Mucosa of descending colon (tissue), 3 donors: ENCODE data around the gene ACTRT2. TPM values are rescaled to one million over a fixed set of nuclear protein-coding genes. Genes with fewer than 3 reads are reported as not detected.

Experiments used
- ATAC-seq: fragments of 200-7000 bp; cut with Tn5 transposase; one replicate; pipeline ENCODE4 v1.9.1; 2020; ENCODE audit warnings: mild to moderate bottlenecking, moderate library complexity
- DNase-seq, 3 donors: peaks; one replicate each; pipeline ENCODE4 v3.0.0-alpha.2; 2020
- H3K36me3 ChIP-seq: fragments of 200-600 bp; one replicate; pipeline ENCODE4 v1.8.0; 2021; ENCODE audit warnings: low read depth, mild to moderate bottlenecking
- H3K4me1 ChIP-seq: fragments of 200-600 bp; one replicate; pipeline ENCODE4 v1.8.0; 2021; ENCODE audit warnings: low read depth, mild to moderate bottlenecking
- H3K4me3 ChIP-seq: fragments of 200-600 bp; one replicate; pipeline ENCODE4 v1.8.0; 2021; ENCODE audit warnings: mild to moderate bottlenecking
- H3K9me3 ChIP-seq: fragments of 200-600 bp; one replicate; pipeline ENCODE4 v1.8.0; 2021; ENCODE audit warnings: mild to moderate bottlenecking
- intact Hi-C, 2 donors: fragments of 100-400 bp; cut with DNase I in 1 of 2; cut with micrococcal nuclease in 1 of 2; formaldehyde crosslinking; loops; one replicate each; pipeline versions ENCODE4 v1.11.0 to v1.11.1; 2022; cut with DNase I, micrococcal nuclease
- long read RNA-seq, 2 donors: library from polyadenylated mRNA; unstranded; transcript quantifications; one replicate each; pipeline ENCODE4 v2.0.0, GENCODE V29; 2019 to 2021
- total RNA-seq, 3 donors: library from RNA; stranded (reverse); fragmentation: NEBNext Ultra II Directional in 2 of 3; extraction: Animal tissue kit (Norgen Biotek cat#: 25700) in 2 of 3; gene quantifications; one replicate each; pipeline versions ENCODE4 v1.2.1 to v1.2.4, GENCODE V29; 2021 to 2023
- TF ChIP-seq, protein P1 (sequence below): fragments of 200-600 bp; IDR thresholded peaks from one replicate; pipeline ENCODE4 v1.8.0; 2022; ENCODE audit warnings: antibody characterized with exemption, mild to moderate bottlenecking
- donor health status: DM: no; HTN: no; CAD: no; lungs with moderate emphysema.
- donor health status: DM: no; HTN: no; CAD: no.
- donor health status: DM: no; HTN: yes; CAD: no.

The ACTRT2 gene
- total RNA-seq: not detected
- long read RNA-seq, donor 1: 0 reads
- long read RNA-seq, donor 2: 0 reads

DNA sequence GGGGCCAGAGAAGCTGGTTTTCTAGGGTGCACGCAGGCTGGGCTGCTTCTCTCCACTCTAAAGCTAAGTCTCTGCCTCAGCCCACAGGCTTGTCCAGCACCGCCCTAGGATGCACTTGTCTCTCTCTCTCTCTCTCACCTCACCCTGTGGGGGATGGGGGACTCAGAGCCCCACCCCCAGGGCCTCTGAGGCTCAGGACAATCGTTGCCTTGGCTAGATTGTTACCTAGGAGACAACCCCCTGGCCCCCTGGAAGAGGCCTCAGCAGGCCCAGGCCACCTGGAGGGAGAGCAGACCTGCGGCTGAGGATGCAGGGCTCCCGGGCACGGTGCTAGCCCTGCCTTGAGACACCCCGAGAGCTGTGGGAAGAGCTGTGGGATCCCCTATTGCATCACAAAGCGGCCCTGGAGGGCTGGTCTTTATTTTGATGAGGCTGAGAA, at the start of gene ACTRT2:
Gene ACTRT2, plus strand, starts transcription at position 235 of the 439 bp plus-strand sequence. CDS start 220 bp downstream, outside the sequence.
- Histone ChIP-seq H3K36me3 (no peaks in the 10 kb centered on the region), H3K4me1 (no peaks in the 10 kb centered on the region), H3K9me3 (no peaks in the 10 kb centered on the region), H3K4me3 (no peak within 1 kb of the TSS)
- TF ChIP-seq, protein P1, sequence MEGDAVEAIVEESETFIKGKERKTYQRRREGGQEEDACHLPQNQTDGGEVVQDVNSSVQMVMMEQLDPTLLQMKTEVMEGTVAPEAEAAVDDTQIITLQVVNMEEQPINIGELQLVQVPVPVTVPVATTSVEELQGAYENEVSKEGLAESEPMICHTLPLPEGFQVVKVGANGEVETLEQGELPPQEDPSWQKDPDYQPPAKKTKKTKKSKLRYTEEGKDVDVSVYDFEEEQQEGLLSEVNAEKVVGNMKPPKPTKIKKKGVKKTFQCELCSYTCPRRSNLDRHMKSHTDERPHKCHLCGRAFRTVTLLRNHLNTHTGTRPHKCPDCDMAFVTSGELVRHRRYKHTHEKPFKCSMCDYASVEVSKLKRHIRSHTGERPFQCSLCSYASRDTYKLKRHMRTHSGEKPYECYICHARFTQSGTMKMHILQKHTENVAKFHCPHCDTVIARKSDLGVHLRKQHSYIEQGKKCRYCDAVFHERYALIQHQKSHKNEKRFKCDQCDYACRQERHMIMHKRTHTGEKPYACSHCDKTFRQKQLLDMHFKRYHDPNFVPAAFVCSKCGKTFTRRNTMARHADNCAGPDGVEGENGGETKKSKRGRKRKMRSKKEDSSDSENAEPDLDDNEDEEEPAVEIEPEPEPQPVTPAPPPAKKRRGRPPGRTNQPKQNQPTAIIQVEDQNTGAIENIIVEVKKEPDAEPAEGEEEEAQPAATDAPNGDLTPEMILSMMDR: no peak
- ATAC-seq (no peak), DNase-seq (no peak)
- intact Hi-C loops: no loop called here

DNA sequence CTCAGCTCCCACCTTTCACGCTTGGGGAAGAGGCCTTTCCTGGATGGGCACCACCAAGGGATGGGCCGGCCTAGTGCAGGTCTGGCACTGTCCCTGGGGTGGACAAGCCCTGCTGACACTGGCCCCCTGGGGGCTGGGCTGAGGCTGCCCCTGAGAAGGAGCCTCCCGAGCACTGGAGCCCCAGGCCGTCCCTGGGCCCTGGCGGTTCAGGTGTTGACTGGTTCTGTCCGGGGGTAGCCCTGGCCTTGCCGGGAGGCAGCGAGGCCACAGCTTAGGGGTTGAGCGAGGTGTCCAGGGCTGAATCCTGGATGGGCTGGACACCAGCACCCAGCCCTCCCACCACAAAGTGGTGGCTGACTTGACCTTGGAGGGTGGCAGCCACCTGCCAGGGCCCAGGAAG, 49.7 kb upstream of the ACTRT2 start:
- no peaks in the 10 kb centered on the region for H3K4me1 ChIP-seq
- TF ChIP-seq, protein P1: no peak
- ATAC-seq (no peak), DNase-seq (no peak)
- H3K36me3 ChIP-seq: no peaks in the 10 kb centered on the region
- intact Hi-C loops: no loop called here
- H3K4me3 ChIP-seq: no peak overlapping the region
- H3K9me3 ChIP-seq: no peaks in the 10 kb centered on the region

DNA sequence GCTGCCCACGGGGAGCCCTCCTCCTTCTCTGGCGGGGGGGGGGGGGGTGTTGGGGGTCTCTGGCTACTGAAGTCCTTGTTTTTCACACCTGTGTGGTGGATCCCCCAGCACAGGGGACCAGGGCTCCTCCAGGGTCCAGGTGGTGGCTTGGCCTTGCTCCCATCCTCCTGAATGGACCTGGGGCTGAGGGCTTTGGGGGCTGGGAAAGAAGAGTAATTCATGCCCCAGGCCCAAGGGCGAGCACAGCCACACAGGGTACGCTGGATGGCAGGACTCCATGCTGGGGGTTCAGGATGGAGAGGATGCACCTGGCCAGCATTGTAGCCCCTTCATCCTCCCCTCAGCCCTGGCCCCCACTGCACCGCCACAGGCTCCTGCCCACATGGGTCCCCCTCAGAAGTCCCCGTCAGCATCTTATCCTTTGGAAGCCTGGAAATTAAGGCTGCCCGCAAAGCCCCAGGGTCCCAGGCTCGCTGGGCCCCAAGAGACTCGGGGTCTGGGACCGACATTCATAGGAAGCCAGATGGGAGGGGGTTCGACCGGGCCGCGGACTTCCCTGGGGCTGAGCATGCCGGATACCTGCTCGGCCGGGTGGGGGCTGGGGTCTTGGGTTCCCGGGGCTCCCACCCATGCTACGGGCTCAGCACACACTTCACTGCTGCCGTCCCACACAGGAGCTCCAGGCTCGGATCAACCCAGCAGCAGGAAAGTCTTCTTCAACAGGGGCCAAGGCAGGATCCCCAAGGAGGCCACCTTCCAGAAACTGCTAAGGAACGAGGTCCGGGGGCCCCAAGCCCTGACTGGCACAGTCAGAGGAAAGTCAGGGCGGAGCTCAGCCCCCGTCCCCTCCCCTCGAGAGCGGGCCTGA, 49.0 kb upstream of the ACTRT2 start:
- DNase-seq: peak in 1 of 3 donors; percentile 34
- Histone ChIP-seq H3K9me3 (no peaks in the 10 kb centered on the region), H3K4me3 (no peak overlapping the region), H3K36me3 (no peaks in the 10 kb centered on the region), H3K4me1 (no peaks in the 10 kb centered on the region)
- intact Hi-C loops: no loop called here
- TF ChIP-seq, protein P1: no peak
- ATAC-seq: no peak

DNA sequence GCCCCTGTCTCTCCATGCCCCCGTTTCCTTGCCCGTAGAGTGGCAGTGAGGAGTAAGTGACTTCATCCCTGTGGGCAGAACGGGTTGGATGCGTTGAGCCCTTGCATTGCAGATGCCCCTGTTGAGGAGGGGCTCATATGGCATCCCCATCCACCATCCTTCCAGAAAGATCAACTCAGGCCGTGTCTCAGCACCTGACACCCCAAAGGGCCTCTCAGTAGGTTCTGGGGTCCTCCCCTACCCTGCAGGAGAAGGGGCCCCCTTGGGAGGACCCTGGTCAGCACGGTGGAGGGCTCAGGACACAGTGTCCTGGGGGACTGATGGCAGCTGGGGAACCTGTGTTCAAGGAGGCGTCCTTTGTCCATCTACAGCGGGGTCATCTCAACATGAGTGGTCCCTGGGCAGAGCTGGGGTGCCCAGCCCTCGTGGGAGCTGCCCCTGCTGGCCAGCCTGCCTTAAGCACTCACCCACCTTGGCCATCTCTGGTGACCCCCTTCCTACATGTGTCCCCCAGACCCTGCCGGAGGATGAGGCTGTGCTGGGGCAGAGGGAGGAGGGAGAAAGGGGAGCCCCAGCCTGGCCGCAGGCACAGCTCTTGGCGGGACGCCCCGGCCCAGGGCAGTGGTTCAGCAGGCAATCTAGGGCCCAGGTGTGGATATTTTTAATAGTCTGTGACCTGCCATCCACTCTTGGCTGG, 48.2 kb upstream of the ACTRT2 start:
- Histone ChIP-seq H3K9me3 (no peaks in the 10 kb centered on the region), H3K4me3 (no peak overlapping the region), H3K4me1 (no peaks in the 10 kb centered on the region), H3K36me3 (no peaks in the 10 kb centered on the region)
- ATAC-seq (no peak), DNase-seq (peak in 1 of 3 donors; percentile 27)
- TF ChIP-seq, protein P1: no peak
- intact Hi-C loops: no loop called here

DNA sequence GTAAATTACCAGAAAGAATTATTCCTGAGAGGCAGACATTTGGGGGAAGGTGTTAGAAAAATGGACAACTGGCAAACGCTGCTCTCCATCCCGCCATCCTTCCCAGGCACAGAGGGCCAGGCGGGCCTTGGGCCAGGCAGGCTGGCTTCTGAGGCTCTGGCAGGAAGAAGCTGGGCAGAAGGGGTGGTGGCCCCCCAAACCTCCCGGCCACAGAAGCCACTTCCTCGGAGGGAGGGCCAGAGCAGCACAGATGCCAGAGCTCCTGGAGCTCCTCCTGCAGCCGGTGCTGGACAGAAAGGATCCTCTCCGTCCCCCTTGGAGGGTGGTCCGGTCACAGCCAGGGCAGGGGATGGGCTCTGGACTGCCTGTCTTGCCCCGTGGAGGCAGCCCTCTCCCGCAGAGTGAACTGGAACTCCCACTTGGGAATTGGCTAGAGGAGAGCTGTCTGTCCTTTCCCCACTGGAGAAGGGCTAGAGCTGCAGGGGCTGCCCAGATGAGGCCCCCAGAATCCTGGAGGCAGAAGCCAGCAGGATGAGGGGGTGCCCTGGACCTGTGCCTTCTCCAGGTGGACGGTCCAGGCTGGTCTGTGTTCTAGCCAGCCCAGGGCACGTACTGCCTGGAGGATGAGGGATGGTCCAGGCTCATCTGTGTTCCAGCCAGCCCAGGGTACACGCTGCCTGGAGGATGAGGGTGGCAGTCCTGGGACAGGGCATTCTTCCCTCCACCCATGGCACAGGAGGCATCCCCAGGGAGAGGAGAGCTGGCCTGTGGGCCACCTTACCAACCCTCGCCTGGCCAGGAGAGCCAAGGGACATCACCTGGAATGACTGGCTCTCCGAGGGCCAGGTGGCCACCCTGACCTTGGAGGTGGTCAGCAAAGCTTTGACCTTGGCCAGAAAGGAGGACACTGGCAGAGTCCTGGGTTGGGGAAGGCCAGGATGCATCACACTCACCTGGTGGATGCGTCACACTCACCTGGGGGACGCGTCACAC, 47.4 kb upstream of the ACTRT2 start:
- Histone ChIP-seq H3K4me1 (no peaks in the 10 kb centered on the region), H3K4me3 (no peak overlapping the region), H3K36me3 (no peaks in the 10 kb centered on the region), H3K9me3 (no peaks in the 10 kb centered on the region)
- TF ChIP-seq, protein P1: no peak
- ATAC-seq (no peak), DNase-seq (peak in 1 of 3 donors; percentile 41)
- intact Hi-C loops: no loop called here
